WTC11 (cell line): ENCODE results near the gene PRSS16.

Experiments
- ATF2 ChIP-seq: sonication (generic); formaldehyde crosslinking; IDR thresholded peaks from 2 replicates; pipeline ENCODE4 v1.8.1; 2022; ENCODE audit warnings: low read depth, missing genetic modification reagents, borderline replicate concordance
- CBFB ChIP-seq: sonication (generic); formaldehyde crosslinking; IDR thresholded peaks from 2 replicates; pipeline ENCODE4 v1.8.1; 2022; ENCODE audit warnings: mild to moderate bottlenecking, low read depth, missing genetic modification reagents
- EMX1 ChIP-seq: fragments of 250-450 bp; sonication (Bioruptor Pico); IDR thresholded peaks from 2 replicates; pipeline ENCODE4 v1.8.0; 2021; ENCODE audit warnings: mild to moderate bottlenecking
- ETV6 ChIP-seq: sonication (generic); formaldehyde crosslinking; IDR thresholded peaks from 2 replicates; pipeline ENCODE4 v1.8.1; 2022; ENCODE audit warnings: mild to moderate bottlenecking, missing genetic modification reagents
- NFE2L1 ChIP-seq: sonication (generic); formaldehyde crosslinking; IDR thresholded peaks from 2 replicates; pipeline ENCODE4 v1.8.1; 2023; ENCODE audit warnings: missing genetic modification reagents
- TCF7 ChIP-seq: sonication (generic); formaldehyde crosslinking; IDR thresholded peaks from 2 replicates; pipeline ENCODE4 v1.8.0; 2022; ENCODE audit warnings: mild to moderate bottlenecking, low read depth, missing genetic modification reagents, moderate library complexity
- TEAD4 ChIP-seq: sonication (generic); formaldehyde crosslinking; IDR thresholded peaks from 2 replicates; pipeline ENCODE4 v1.8.0; 2022; ENCODE audit warnings: mild to moderate bottlenecking, missing genetic modification reagents
- ZNF138 ChIP-seq: sonication (generic); formaldehyde crosslinking; conservative IDR thresholded peaks from 2 replicates; pipeline ENCODE4 v1.8.1; 2022; ENCODE audit warnings: mild to moderate bottlenecking, moderate library complexity, missing genetic modification reagents
- TF ChIP-seq, protein P1 (sequence below): fragments of 200-600 bp; IDR thresholded peaks from 2 replicates; pipeline ENCODE4 v1.8.0; 2022; ENCODE audit warnings: antibody characterized with exemption
- TF ChIP-seq, protein P2 (sequence below): fragments of 250-450 bp; sonication (Bioruptor Pico); IDR thresholded peaks from 2 replicates; pipeline ENCODE4 v1.8.0; 2021; ENCODE audit warnings: mild to moderate bottlenecking

DNA sequence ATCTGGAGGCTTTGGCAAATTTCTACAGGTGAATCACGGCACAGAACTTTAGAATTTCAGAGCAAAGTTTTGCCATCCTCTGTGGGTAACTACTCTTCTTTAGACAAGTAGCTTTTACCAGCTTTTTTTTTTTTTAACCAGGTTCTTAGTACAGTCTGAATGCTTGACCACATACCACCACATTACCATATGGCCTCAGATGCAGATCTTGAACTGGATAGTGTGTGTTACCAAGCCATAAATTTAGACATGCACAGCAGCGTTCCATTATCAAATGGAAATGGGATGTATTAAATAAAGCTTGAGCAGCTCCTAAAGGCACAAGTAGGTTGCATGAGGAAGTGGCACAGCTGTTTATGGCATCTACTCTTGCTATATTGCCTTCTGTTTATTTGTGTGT is 38.3 kb upstream of the PRSS16 start:
- TF ChIP-seq, protein P1, sequence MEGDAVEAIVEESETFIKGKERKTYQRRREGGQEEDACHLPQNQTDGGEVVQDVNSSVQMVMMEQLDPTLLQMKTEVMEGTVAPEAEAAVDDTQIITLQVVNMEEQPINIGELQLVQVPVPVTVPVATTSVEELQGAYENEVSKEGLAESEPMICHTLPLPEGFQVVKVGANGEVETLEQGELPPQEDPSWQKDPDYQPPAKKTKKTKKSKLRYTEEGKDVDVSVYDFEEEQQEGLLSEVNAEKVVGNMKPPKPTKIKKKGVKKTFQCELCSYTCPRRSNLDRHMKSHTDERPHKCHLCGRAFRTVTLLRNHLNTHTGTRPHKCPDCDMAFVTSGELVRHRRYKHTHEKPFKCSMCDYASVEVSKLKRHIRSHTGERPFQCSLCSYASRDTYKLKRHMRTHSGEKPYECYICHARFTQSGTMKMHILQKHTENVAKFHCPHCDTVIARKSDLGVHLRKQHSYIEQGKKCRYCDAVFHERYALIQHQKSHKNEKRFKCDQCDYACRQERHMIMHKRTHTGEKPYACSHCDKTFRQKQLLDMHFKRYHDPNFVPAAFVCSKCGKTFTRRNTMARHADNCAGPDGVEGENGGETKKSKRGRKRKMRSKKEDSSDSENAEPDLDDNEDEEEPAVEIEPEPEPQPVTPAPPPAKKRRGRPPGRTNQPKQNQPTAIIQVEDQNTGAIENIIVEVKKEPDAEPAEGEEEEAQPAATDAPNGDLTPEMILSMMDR = no peak
- TF ChIP-seq ATF2 (CRISPR knock-in tag) (no peak), TEAD4 (no peak), CBFB (CRISPR knock-in tag) (no peak), ZNF138 (CRISPR knock-in tag) (no peak), TCF7 (CRISPR knock-in tag) (no peak), EMX1 (no peak), NFE2L1 (CRISPR knock-in tag) (no peak), ETV6 (CRISPR knock-in tag) (no peak)
- TF ChIP-seq, protein P2, sequence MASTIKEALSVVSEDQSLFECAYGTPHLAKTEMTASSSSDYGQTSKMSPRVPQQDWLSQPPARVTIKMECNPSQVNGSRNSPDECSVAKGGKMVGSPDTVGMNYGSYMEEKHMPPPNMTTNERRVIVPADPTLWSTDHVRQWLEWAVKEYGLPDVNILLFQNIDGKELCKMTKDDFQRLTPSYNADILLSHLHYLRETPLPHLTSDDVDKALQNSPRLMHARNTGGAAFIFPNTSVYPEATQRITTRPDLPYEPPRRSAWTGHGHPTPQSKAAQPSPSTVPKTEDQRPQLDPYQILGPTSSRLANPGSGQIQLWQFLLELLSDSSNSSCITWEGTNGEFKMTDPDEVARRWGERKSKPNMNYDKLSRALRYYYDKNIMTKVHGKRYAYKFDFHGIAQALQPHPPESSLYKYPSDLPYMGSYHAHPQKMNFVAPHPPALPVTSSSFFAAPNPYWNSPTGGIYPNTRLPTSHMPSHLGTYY (CRISPR knock-in tag) = no peak
